ENCODE measurements around the gene LMOD2.
"Not testable (repeated sequence)": the region's sequence is repeated elsewhere in the genome, so short reads cannot be mapped to it uniquely, and the experiment has no call there.

LMOD2 gene

GRCh38 chr7:123655614-123656013 lies at the start of gene LMOD2:
LMOD2 (plus strand) TSS chr7:123655866; CDS start chr7:123655964, 98 bp downstream.
- DNase-seq: no peak

GRCh38 chr7:123607423-123607975 lies 48.2 kb upstream of the LMOD2 start:
- DNase-seq: no peak

GRCh38 chr7:123608991-123609882 lies 46.4 kb upstream of the LMOD2 start:
- DNase-seq: no peak

- no peak for DNase-seq
These were observed 45.8 kb upstream of the LMOD2 start for GRCh38 chr7:123609883-123610239.

GRCh38 chr7:123612024-123612423 lies 43.6 kb upstream of the LMOD2 start:
- DNase-seq: no peak

GRCh38 chr7:123615344-123615743 lies 40.3 kb upstream of the LMOD2 start:
- DNase-seq: no peak

GRCh38 chr7:123616223-123616622 lies 39.4 kb upstream of the LMOD2 start:
- DNase-seq: no peak

GRCh38 chr7:123621707-123622106 lies 34.0 kb upstream of the LMOD2 start:
- DNase-seq: no peak

GRCh38 chr7:123622660-123623386 lies 32.8 kb upstream of the LMOD2 start:
- no peak for DNase-seq

GRCh38 chr7:123624527-123625183 lies 31.0 kb upstream of the LMOD2 start:
- peak; percentile 61 for DNase-seq

GRCh38 chr7:123625254-123625653 lies 30.4 kb upstream of the LMOD2 start:
- no peak for DNase-seq

- no peak for DNase-seq
These were observed 27.8 kb upstream of the LMOD2 start for GRCh38 chr7:123627851-123628250.

GRCh38 chr7:123628829-123629228 lies 26.8 kb upstream of the LMOD2 start:
- DNase-seq: no peak

GRCh38 chr7:123629281-123629680 lies 26.4 kb upstream of the LMOD2 start:
- DNase-seq: no peak

GRCh38 chr7:123632808-123633207 lies 22.9 kb upstream of the LMOD2 start:
- no peak for DNase-seq

- no peak for DNase-seq
These were observed 22.1 kb upstream of the LMOD2 start for GRCh38 chr7:123633553-123633952.

GRCh38 chr7:123634011-123634573 lies 21.6 kb upstream of the LMOD2 start:
- DNase-seq: not testable (repeated sequence)

- no peak for DNase-seq
These were observed 19.9 kb upstream of the LMOD2 start for GRCh38 chr7:123635551-123636359.

GRCh38 chr7:123637203-123637602 lies 18.5 kb upstream of the LMOD2 start:
- no peak for DNase-seq

GRCh38 chr7:123637878-123638277 lies 17.8 kb upstream of the LMOD2 start:
- DNase-seq: no peak

GRCh38 chr7:123639631-123640030 lies 16.0 kb upstream of the LMOD2 start:
- no peak for DNase-seq

- no peak for DNase-seq
These were observed 15.1 kb upstream of the LMOD2 start for GRCh38 chr7:123640583-123640982.

Measured in stimulated activated CD4-positive, alpha-beta T cell treated with anti-CD3 and anti-CD28 coated beads, Interleukin-1b, Interleukin-23, amount 100 ng/mL, for 48 hours (primary cell).